Natural killer cell (primary cell): Measurements from ENCODE around the gene FARP2. TPM values are rescaled to one million over a fixed set of nuclear protein-coding genes. Genes with fewer than 3 reads are reported as not detected.
"Not testable (repeated sequence)": the region's sequence is repeated elsewhere in the genome, so short reads cannot be mapped to it uniquely, and the experiment has no call there.

Source experiments
- ATAC-seq, 3 donors: fragments of 150-1000 bp in 2 of 3; fragments of 200-7000 bp in 1 of 3; cut with Tn5 transposase; 1 replicate in 1 of 3; 2 replicates in 2 of 3; pipeline ENCODE4 v1.10.0; 2021; ENCODE audit warnings: mild to moderate bottlenecking in 2 of 3, moderate library complexity in 2 of 3
- DNase-seq, 2 donors: peaks; one replicate each; pipeline versions ENCODE4 v3.0.0 to v3.0.0-alpha.2; 2013 to 2021; ENCODE audit warnings: mixed read lengths in 1 of 2
- H3K27ac ChIP-seq: one replicate; pipeline ENCODE4 v1.5.1; 2013; ENCODE audit warnings: mild to moderate bottlenecking, low read length
- H3K27me3 ChIP-seq: one replicate; pipeline ENCODE4 v1.6.1; 2013; ENCODE audit warnings: low read length; ENCODE audit not compliant: control insufficient read depth, insufficient read depth
- H3K36me3 ChIP-seq: one replicate; pipeline ENCODE4 v1.6.1; 2013; ENCODE audit warnings: low read length; ENCODE audit not compliant: control insufficient read depth, insufficient read depth
- H3K4me1 ChIP-seq: one replicate; pipeline ENCODE4 v1.6.1; 2013; ENCODE audit warnings: low read length; ENCODE audit not compliant: control insufficient read depth, insufficient read depth
- H3K4me3 ChIP-seq: one replicate; pipeline ENCODE4 v1.5.1; 2013; ENCODE audit warnings: low read length
- H3K9me3 ChIP-seq: one replicate; pipeline ENCODE4 v1.6.1; 2013; ENCODE audit warnings: low read length; ENCODE audit not compliant: control insufficient read depth, insufficient read depth
- H3K27ac Mint-ChIP-seq, 2 donors: one replicate each; pipeline ENCODE4 v1.8.0; 2022; ENCODE audit warnings: mild to moderate bottlenecking in 2 of 2, mixed read lengths in 2 of 2, moderate library complexity in 1 of 2
- H3K27me3 Mint-ChIP-seq, 2 donors: one replicate each; pipeline ENCODE4 v1.8.0; 2022; ENCODE audit warnings: low read depth in 2 of 2, mixed read lengths in 2 of 2
- H3K36me3 Mint-ChIP-seq: one replicate; pipeline ENCODE4 v1.8.0; 2022; ENCODE audit warnings: mixed read lengths
- H3K4me1 Mint-ChIP-seq, 2 donors: one replicate each; pipeline ENCODE4 v1.8.0; 2022; ENCODE audit warnings: mixed read lengths in 2 of 2
- H3K4me3 Mint-ChIP-seq: one replicate; pipeline ENCODE4 v1.8.0; 2022; ENCODE audit warnings: mild to moderate bottlenecking, moderate library complexity, mixed read lengths
- H3K9me3 Mint-ChIP-seq, 2 donors: one replicate each; pipeline ENCODE4 v1.8.0; 2022; ENCODE audit warnings: mixed read lengths in 2 of 2
- CTCF ChIP-seq: fragments of 200-600 bp; IDR thresholded peaks from one replicate; pipeline ENCODE4 v1.8.0; 2022; ENCODE audit warnings: antibody characterized with exemption
- WGBS: methylation state at CpG from one replicate; pipeline ENCODE4 v1.1.7; 2013; ENCODE audit warnings: missing lambda C conversion rate; ENCODE audit not compliant: insufficient coverage; 5-methylcytosine and 5-hydroxymethylcytosine counted together
- intact Hi-C: fragments of 100-400 bp; cut with micrococcal nuclease; formaldehyde crosslinking; loops from one replicate; pipeline ENCODE4 v1.14.2; 2022
- total RNA-seq, 4 donors: library from RNA; stranded (reverse); fragments of 120-200 nt in 1 of 4; gene quantifications; one replicate each; pipeline versions ENCODE4 v1.2.3 to v1.2.4, GENCODE V29; 2013 to 2022

The FARP2 gene
- total RNA-seq, 3 donors from 2014 or later (not counting 1 experiment from before 2014, with no cell fraction given): 26.8 to 40.6 (median 31.6) TPM

- Histone ChIP-seq H3K4me1 (no peaks in the 10 kb centered on the region), H3K4me3 (no peak overlapping the region), H3K36me3 (no peaks in the 10 kb centered on the region), H3K27ac (no peak overlapping the region), H3K9me3 (no peaks in the 10 kb centered on the region), H3K27me3 (no peaks in the 10 kb centered on the region)
- H3K9me3 Mint-ChIP-seq: no peaks in the 10 kb centered on the region
- intact Hi-C loops: no loop called here
- H3K4me3 Mint-ChIP-seq: no peak overlapping the region
- DNase-seq: no peak
- peaks cover 0 to 11% of the 10 kb centered on the region in 2 donors for H3K4me1 Mint-ChIP-seq
- WGBS: 89% methylated on average over 2 of the region's 2 CpGs
- no peaks in the 10 kb centered on the region for H3K27me3 Mint-ChIP-seq
- TF ChIP-seq CTCF: no peak
- H3K27ac Mint-ChIP-seq: no peak overlapping the region
- H3K36me3 Mint-ChIP-seq: no peaks in the 10 kb centered on the region
- ATAC-seq: no peak
Measured at GRCh38 chr2:241366678-241367077, 10.6 kb downstream of the FARP2 start.

- H3K4me3 ChIP-seq: no peak overlapping the region
- 100% methylated on average over 2 of the region's 3 CpGs for WGBS
- Mint-ChIP-seq H3K27me3 (no peaks in the 10 kb centered on the region), H3K4me1 (peaks cover 5 to 8% of the 10 kb centered on the region in 2 donors), H3K4me3 (no peak overlapping the region), H3K36me3 (no peaks in the 10 kb centered on the region), H3K27ac (no peak overlapping the region), H3K9me3 (no peaks in the 10 kb centered on the region)
- intact Hi-C loops: no loop called here
- no peak for DNase-seq
- no peaks in the 10 kb centered on the region for H3K36me3 ChIP-seq
- no peaks in the 10 kb centered on the region for H3K4me1 ChIP-seq
- H3K9me3 ChIP-seq: no peaks in the 10 kb centered on the region
- no peak for ATAC-seq
- H3K27ac ChIP-seq: no peak overlapping the region
- no peak for TF ChIP-seq CTCF
- no peaks in the 10 kb centered on the region for H3K27me3 ChIP-seq
Measured at GRCh38 chr2:241368643-241369042, 12.6 kb downstream of the FARP2 start.

- ATAC-seq (no peak), DNase-seq (no peak)
- no peaks in the 10 kb centered on the region for H3K27me3 Mint-ChIP-seq
- H3K4me3 ChIP-seq: no peak overlapping the region
- H3K36me3 Mint-ChIP-seq: no peaks in the 10 kb centered on the region
- H3K4me1 Mint-ChIP-seq: peaks cover 0 to 8% of the 10 kb centered on the region in 2 donors
- H3K27me3 ChIP-seq: no peaks in the 10 kb centered on the region
- no peaks in the 10 kb centered on the region for H3K9me3 Mint-ChIP-seq
- intact Hi-C loops: no loop called here
- TF ChIP-seq CTCF: no peak
- H3K9me3 ChIP-seq: no peaks in the 10 kb centered on the region
- H3K27ac Mint-ChIP-seq: no peak overlapping the region
- no peaks in the 10 kb centered on the region for H3K36me3 ChIP-seq
- no peaks in the 10 kb centered on the region for H3K4me1 ChIP-seq
- WGBS: 93% methylated on average over 11 of the region's 11 CpGs
- H3K27ac ChIP-seq: no peak overlapping the region
- no peak overlapping the region for H3K4me3 Mint-ChIP-seq
Measured at GRCh38 chr2:241372361-241372992, 16.4 kb downstream of the FARP2 start.

GRCh38 chr2:241373446-241373845 is 17.4 kb downstream of the FARP2 start:
- H3K36me3 ChIP-seq: no peaks in the 10 kb centered on the region
- no peak overlapping the region for H3K27ac Mint-ChIP-seq
- WGBS: 90% methylated on average over 3 of the region's 3 CpGs

GRCh38 chr2:241373906-241374305 is 17.8 kb downstream of the FARP2 start:
- ATAC-seq, H3K4me3 ChIP-seq, DNase-seq, H3K4me3 Mint-ChIP-seq, H3K4me1 ChIP-seq, intact Hi-C loops, H3K9me3 ChIP-seq, H3K27ac Mint-ChIP-seq, H3K9me3 Mint-ChIP-seq, H3K27me3 ChIP-seq, H3K36me3 Mint-ChIP-seq, H3K27ac ChIP-seq, H3K4me1 Mint-ChIP-seq, H3K27me3 Mint-ChIP-seq, H3K36me3 ChIP-seq: not testable (repeated sequence)
- WGBS: 71% methylated on average over 6 of the region's 6 CpGs

More at GRCh38 chr2:241373446-241373845, 17.4 kb downstream of the FARP2 start:
- H3K4me3 ChIP-seq: no peak overlapping the region
- no peaks in the 10 kb centered on the region for H3K27me3 ChIP-seq
- intact Hi-C loops: no loop called here
- Mint-ChIP-seq H3K36me3 (no peaks in the 10 kb centered on the region), H3K27me3 (no peaks in the 10 kb centered on the region), H3K4me3 (no peak overlapping the region), H3K9me3 (no peaks in the 10 kb centered on the region), H3K4me1 (peaks cover 0 to 8% of the 10 kb centered on the region in 2 donors)
- no peak overlapping the region for H3K27ac ChIP-seq
- TF ChIP-seq CTCF: no peak
- no peak for ATAC-seq
- DNase-seq: no peak
- H3K4me1 ChIP-seq: no peaks in the 10 kb centered on the region
- no peaks in the 10 kb centered on the region for H3K9me3 ChIP-seq
